Stimulated activated CD4-positive, alpha-beta T cell treated with anti-CD3 and anti-CD28 coated beads, TNF-alpha, amount 100 ng/mL, for 4 hours (primary cell): ENCODE data around the gene TXN.
"Not testable (repeated sequence)": the region's sequence is repeated elsewhere in the genome, so short reads cannot be mapped to it uniquely, and the experiment has no call there.

ENCODE experiments used
- DNase-seq, 3 experiments: peaks; one replicate each; pipeline ENCODE4 v3.0.0-alpha.2; 2020; ENCODE audit warnings: low read depth in 3 of 3

TXN gene

DNA sequence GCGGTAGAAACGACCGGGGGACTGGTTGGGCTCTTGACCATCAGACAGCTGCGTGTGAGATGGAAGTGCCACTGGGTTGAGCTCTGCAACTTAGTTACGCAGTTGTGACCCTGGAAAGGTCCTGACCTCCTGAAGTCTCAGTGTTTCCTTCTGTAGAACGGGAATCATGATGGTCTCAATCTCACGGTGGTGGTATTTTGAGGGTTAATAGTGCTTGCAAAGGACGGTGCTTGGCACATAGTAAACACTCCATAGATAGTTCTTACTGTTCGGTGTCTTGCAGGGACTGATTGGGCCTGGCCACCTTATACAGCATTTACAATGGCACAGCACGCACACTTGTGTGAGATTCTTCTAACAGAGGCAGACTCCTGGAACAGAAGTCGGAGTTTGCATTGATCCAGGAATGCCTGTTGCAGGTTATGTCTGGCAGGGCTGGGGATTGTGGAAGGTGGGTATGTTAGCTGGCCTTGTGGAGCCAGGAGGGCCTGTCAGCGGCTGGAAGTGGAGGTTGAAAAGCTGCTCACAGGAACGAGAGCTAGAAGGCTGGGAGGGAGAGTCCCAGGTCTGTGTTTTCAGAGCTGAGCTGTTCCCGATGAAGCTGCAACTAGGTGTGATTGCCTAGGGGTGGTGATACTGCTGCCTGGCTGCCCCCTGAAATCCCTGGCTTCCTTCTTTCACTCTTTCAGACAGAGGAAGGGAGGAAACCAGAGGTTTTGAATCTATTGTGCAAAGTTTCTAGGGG lies 962 bp upstream of the TXN start:
- no peak for DNase-seq

DNA sequence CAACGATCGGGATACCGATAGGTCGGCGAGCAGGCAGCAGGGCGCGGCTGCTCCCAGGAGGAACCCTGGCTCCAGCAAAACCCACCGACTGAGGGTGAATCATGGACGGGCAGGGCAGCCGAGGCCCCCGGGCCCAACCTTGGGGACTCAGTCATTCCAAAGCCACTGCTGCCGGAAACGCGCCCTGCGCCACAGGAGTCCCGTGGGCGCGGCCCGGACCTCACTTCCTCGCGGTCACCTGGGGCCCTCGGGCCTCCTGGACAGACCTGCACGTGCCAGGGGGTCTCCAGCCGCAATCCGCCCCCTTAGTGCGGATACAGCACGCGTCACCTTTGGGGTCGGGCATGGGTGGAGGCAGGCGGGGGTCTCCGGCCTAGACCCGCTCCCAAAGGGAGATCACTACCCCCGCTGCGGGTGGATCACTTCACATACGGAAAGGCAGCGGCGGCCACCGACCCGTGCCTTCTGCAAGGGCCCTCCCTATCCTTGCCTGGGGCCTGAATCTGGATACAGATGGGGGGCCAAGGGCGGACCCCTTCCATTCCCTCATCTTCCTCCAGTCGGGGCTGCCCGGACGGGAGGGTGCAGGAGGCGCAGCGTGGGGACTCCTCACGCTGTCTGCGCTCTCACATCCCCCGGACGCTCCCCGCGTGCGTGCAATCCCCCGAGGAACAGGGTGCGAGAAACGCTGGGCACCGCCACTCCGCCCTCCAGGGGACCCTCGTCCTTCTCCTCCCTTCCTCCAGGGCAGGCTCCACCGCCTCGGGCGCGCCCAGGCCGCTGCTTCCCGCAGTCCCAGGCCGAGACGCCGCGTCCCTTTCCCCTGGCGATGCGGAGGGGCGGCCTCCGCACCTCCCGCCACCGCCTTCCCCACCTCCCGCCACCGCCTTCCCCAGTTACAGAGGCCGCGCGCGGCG lies 586 bp downstream of the TXN start:
- peak; percentile 8 to 41 (median 10) for DNase-seq

DNA sequence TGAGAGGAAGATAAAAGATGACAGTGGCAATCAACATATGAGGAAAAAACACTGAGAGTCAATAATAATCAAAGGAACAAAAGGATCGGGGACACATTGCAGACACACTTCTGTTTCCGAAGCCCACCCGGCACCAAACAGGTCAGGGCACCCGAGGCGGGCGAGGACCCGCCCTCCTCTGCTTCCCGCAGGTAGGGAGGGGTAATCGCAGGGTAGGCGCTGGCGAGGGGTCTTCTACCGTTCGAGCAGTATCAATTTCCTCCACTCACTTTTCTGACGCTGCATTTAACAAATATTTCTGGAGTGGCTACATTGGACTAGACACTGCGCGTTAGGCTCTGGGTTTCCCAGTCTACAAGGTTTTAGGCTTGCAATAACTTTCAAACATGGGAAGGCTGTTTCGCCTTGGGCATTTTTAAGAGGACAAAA lies 1.3 kb downstream of the TXN start:
- DNase-seq = no peak

DNA sequence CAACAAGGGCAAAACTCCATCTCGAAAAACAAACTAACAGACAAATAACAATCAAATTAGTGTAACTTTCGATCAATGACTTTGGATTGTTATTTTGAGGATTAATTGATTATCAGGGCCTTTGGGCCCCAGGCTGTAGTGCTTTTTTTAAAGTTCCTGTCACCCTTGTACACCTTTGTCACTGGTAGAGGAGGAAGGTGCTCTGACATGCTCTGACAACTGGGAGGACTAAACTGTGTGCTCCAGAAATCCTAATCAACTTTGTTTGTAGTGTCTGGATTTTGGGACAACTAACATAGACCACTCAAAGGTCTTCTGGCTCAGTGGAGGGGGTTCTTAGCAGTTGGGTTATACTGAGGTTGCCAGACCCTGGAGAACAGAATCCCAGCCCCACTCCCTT lies 1.8 kb downstream of the TXN start:
- no peak for DNase-seq

DNA sequence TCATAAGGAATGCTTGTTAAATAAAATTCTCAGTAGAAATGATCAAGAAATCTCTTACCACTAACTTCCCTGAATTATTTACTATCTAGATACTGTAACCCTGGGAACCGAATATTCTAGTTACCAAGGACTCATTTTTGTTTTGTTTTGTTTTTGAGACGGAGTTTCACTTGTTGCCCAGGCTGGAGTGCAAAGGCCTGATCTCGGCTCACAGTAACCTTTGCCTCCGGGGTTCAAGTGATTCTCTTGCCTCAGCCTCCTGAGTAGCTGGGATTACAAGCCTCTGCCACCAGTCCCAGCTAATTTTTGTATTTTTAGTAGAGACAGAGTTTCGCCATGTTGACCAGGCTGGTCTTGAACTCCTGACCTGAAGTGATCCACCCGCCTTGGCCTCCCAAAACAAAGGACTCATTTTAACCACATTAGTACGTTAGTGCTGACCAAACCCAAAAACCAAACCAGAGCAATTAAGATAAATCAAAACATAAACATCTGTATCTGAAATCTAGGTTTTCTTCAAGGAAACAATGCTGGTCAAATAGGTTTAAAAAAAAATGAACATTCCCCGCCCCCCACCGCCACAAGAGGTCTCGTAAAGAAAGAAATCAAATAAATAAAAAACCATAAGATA lies 3.7 kb downstream of the TXN start:
- no peak for DNase-seq

DNA sequence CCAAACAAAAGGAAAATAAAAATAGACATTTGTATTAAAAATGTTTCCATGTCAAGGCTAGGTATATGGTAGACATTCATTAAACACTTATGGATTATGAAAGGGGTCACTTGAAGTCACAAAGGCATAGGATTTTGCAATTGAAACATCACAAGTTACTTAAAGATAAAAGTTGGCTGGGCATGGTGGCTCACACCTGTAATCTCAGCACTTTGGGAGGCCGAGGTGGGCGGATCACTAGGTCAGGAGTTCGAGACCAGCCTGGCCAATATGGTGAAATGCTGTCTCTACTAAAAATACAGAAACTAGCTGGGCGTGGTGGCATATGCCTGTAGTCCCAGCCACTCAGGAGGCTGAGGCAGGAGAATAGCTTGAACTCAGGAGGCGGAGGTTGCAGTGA lies 4.5 kb downstream of the TXN start:
- DNase-seq = not testable (repeated sequence)

DNA sequence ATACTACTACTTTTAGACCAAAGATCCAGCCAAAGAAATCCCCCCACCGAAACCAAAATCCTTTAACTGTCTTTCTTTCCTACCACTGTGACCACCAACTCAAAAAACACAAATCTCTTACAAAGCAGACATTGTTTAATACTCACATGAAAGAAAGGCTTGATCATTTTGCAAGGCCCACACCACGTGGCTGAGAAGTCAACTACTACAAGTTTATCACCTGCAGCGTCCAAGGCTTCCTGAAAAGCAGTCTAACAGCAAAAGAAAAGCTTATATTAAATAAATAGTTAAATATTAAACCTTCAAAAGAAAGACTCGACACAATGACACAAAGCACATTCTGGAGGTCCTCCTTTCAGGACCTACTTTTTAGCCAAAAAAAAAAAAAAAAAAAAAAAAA lies 5.1 kb downstream of the TXN start:
- no peak for DNase-seq

DNA sequence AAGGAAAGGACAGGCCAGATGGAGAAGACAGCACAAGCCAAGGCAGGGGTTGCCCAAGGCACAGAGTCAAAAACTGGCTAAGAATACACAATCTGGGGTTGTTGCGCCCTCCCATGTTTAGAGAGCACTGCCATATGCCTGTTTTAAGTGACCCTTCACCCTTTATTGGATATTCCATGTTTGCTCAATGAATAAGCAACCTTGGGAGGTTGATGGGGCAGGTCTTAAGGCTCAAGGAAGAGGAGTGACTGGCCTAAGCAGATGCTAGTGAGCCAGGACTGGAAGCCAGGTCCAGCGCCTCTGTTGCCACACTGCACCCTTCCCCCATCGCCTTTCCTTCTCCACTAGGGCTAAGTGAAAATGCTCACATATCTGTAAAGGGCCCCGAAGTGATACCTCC lies 6.7 kb downstream of the TXN start:
- no peak for DNase-seq

DNA sequence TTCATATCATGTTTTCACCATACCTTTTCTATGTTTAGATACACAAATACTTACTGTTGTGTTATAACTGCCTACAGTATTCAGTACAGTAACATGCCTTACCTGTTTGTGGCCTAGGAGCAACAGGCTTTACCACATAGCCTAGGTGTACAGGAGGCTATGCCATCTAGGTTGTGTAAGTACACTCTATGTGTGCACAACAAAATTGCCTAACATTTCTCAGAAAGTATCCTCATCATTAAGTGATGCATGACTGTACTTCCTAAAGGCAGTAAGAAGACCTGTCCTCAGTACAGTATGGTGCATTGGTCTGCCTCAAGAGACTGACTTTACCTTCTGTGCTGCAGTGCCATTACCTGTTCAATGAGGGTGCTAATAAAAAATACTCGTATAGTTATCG lies 7.9 kb downstream of the TXN start:
- DNase-seq = no peak

DNA sequence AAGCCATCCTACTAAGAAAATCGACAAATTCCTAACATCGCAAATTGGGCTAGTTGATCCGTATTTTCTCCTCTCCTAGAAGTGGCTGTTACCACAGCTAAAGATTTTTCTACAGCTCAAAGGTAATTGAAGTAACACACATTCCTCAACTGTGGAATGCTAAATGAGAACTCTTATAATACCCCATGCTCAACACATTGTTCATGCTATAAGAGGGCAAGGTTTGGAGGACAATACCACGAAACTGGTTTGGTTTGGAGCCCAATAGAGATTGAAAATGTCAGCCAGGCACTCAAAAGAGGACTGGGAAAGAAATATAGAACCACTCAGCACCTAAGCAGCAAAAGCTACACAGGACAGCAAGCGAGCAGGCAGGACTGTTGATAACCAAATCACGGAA lies 10.1 kb downstream of the TXN start:
- no peak for DNase-seq

DNA sequence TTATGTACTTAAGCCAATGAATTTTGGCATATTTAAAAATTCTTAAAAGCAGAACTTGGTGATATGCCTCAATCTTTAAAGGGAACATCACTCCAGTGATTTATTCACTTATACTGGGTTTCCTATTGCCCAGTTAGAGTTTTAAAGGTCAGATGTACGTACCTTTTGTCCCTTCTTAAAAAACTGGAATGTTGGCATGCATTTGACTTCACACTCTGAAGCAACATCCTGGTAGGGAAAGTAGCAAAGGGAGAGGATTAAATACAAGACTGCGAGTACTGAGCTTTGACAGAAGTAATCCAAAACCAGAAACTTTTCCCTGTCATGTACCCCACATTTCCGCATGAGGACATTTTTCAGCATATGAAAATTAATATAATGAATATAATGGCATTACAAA lies 11.7 kb downstream of the TXN start:
- DNase-seq = no peak

DNA sequence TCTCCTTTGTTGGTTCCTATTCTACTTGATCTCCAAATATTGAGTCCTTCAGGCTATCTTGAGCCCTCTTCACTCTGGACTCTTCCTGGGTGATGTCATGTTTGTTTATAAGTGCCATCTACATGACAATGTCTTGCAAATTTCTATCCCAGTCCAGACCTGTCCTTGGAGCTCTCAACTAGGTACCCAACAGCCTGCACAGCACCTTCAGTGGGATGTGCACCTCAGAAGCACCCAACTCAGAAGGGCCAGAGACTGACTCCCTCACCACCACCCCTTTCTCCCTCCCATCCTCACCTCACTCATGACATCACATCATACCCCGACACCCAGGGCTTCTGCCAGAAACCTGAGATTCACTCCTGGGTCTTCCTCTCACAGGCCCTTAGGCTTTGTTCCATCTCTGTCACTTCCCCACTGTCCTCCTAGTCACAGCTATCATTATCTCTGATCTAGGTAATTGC lies 14.4 kb downstream of the TXN start:
- no peak for DNase-seq

DNA sequence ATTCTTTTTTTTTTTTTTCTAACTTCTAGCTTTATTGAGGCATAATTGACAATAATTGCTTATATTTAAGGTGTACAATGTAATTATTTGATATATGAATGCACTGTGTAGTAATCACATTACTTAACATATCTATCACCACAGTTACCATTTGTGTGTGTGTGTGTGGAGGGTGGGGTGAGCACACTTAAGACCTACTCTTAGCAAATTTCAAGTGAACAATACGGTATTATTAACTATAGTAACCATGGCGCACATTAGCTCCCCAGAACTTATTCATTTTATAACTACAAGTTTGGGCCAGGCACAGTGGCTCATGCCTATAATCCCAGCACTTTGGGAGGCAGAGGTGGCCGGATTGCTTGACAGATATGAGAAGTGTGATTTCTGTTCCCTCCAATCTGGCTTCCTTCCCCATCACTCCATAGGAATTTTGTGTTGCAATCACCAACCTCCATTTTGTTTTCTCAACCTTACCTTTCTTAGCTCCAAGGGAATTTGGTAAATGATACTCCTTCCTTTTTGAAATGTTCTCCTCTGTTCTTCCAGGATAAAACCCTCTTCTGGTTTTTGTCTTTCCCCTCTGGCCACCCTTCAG lies 14.9 kb downstream of the TXN start:
- no peak for DNase-seq

DNA sequence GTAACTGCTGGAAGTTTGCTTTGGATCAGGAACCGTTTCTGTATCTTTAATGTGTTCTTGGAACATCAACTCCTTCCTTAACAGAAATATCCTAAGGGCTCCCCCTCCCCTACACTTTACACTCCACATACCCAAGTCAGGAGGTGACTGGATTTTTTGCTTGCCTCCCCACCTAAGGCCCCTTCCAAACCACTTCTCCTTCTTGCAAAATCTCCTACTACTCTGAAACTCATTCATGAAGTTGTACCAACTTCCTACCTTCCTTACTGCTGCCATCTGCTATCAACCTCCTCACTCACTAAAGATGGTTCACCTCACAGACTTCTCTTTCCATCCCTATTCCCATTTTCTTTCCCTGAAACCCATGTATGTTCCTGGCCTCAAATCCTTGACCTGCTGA lies 16.1 kb downstream of the TXN start:
- no peak for DNase-seq

DNA sequence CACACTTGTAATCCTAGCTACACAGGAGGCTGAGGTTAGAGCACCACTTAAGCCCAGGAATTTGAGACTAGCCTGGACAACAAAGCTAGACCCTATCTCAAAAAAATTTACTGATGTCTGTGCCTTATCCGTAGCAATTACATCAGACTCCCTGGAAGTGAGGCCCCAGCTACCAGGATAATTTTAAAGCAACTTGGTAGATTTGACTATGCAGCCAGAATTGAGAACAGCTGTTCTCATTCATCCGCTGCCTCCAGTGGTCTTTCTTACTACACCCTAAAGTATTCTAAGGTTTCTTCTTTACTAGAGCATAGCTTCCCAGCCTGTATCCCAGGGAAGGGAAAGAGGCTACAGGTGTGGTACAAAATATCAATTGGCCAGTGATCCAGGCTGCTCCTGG lies 28.0 kb downstream of the TXN start:
- DNase-seq = no peak

DNA sequence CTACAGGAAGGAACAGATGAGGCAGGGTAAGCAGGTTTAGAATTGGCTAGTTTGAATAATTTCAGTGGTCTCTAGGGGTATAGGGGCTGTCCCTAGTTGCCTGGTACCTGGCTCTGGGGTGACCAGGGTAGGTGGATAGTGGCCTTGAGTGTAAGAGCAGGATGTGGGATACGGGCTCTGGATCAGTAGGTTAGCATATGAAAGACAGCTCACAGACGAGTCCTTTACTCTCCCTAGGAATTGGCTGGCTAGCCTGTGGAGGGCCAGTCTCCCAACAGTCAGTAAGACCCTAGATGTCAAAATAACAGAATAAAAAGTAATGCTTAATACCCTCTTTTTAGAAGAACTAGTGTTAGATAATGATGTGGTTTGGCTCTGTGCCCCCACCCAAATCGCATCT lies 31.7 kb downstream of the TXN start:
- no peak for DNase-seq

DNA sequence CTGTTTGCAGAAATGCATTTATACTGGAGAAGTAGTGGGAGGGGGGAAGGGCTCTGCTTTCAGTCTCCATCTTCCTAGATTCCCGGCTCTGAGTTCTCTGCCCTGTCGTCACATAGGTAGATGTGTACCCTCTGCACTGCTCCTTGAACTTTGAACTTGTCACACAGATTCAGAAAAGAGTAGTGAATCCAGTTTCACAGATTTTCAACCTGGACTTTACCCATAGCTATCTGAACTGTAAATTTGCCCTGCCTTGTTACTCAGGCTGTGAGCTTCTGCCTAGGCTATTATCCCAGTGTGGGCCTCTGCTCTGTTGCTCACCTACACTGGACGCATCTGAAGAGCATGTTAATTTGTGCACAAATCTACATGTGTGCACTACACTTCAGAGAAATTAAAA lies 35.5 kb downstream of the TXN start:
- no peak for DNase-seq

DNA sequence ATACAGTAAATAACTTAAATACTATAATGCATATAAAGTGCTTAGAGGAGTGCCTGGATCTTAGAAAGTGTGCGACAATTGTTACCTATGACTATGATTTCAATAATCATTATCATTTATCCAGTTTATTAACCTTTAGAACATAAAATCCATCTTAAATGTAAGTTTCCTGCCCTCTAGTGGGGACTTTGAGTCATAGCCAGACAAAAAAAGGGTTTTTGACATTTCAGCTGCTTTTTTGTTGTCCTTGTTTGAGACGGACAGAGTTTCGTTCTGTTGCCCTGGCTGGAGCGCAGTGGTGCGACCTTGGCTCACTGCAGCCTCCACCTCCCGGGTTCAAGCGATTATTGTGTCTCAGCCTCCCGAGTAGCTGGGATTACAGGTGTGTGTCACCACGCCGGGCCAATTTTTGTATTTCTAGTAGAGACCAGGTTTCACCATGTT lies 38.6 kb downstream of the TXN start:
- DNase-seq = no peak

DNA sequence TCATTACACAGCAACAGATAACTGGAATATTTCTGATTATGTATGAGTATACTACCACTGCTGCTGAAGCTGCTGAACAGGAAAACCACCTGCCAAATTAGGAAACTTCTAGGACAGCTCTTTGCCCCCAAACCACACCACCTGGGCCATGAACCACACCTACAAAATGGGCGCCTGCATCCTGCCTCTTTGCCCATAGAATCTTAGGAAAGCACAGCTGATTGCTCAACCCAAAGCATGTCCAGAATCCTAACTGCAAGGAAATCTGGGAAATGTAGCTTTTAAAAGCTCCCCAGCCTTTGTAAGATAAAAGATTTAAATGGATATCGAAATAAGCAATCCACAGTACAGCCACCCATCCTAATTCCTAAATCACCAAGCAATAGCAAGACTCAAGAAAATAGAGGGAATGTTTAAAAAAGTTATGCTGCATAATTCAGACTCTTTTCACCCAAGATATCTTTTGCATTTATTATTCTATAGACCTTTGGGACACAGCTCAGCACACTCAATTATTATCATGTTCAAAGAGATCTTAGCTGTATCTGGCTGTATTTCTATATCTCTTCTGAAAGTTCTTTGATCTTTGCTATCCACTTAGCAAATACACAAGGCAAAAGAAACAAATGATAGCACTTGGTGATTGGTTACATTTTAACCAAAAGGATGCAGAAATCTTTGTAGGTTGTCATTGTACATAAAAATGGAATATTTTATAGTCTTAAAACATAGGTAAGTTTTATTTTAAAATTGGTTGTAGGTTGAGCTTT lies 41.5 kb downstream of the TXN start:
- DNase-seq = no peak

DNA sequence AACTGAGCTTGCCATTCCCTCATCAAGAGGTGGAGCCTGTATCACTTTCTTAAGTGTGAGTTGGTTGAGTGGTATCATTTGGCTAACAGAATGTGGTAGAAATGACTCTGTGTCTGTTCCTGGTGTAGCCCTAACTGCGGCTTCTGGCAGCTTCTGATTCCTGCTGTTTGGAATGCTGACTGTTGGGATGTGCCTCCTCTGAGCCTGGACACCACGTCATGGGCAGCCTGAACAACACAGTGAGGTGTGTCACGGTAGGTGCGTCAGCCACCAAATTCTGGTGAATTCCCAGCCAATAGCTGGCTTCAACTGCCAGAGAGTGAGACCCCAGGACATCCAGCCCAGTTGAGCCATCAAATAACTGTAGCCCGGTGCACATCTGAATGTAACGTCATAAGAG lies 42.2 kb downstream of the TXN start:
- no peak for DNase-seq

DNA sequence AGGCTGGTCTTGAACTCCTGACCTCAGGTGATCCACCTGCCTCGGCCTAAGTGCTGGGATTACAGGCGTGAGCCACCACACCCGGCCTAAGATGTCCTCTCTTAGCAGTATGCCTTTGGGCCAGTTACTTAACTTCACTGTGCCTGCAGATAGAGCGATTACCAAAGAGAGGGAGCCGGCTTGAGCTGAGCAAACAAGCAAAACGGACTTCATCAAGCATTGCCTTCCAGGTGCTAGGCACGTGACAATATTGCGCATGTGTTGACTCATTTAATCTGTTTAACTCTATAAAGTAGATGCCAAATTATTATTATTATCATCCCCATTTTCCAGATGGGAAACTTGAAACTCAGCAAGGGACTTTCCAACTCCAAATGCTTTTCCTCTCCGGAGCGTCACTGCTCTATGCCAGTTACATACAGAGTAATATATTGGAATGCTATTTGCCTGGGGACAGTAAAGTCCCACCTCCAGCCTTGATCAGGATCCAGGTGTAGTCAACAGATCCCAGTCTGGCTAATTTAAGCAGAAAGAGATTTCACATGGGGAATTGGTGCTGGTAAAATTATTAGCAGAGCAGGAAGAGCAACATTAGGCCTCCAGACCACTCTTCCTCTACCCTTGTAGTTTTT lies 42.8 kb downstream of the TXN start:
- DNase-seq = no peak
